HG02610 (cell line): ENCODE measurements around the gene NSDHL.

ENCODE experiments used
- ATAC-seq: cut with Tn5 transposase; IDR thresholded peaks from one replicate; pipeline ENCODE4 v1.9.1; 2021; ENCODE audit warnings: mild to moderate bottlenecking, moderate library complexity; ENCODE audit not compliant: unreplicated experiment

NSDHL gene

DNA sequence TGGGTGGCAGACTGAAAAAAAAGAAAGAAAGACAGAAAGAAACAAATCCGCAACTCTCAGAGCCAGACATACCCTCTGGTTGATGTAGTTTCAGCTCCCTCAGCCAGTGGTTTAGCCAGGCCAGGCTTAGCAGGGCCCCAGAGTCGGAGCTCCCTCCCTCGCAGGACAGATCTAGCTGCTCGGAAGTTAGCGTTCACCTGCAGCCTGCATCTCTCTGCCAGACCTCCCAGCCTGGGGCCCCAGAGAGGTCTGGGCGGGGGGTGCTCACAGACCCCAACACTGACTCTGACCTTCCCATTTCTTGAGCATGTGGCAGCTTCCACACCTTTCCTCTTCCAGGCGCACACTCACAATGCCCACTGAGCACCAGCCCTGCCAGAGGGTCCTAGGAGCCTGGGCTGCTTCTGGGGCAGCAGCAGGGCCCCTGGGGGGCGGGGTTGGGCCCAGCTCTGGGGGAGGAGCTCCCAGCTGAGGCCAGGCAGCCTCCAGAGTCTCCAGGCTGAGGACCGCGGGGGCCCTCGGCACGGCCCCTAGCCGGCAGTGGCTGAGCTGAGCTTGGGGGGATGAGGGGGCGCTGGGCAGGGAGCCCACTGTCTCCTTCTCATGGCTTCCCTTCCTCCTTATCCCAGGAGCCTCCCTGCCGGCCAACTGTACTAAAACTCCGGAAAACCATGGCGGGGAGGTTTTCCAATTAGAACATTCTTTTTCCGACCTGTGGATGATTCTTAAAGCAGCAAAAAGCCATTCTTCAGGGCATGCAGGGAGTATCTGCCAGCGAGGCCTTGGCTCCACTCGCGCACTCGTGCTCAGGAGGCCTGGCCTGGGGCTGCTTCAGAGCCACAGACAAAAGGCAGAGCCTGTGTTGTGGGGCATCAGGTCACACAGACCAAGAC, 62.4 kb downstream of the NSDHL start:
- ATAC-seq, result no peak

DNA sequence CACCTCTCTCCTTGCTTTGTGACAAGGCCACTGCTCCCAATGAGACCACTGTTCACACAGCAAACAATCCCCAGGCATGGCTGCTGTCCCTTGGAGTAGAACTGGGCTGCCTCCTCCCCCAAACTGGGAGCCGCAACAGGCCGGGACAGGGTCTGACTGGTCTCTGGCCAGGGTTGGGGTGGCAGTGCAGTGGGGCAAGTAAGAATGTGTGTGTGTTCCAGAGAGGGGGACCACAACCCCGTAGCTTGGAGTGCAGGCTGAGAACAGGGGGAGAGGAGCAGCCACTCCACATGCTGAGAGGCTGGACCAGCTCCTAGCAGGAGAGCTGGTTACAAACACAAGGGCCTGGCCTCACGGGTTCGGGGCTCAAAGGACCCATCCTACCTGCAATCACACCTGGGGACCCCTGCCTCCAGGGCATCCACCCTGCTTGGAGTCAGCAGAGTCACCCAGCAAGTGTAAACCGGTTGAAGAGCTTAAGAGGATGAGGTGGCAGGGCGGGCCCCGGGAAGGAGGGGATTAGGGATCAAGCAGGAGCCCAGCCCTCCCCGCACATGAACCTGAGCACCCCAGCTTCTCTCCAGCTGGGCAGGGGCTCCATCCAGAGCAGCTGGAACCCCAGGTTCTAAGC, 63.2 kb downstream of the NSDHL start:
- ATAC-seq, result no peak

DNA sequence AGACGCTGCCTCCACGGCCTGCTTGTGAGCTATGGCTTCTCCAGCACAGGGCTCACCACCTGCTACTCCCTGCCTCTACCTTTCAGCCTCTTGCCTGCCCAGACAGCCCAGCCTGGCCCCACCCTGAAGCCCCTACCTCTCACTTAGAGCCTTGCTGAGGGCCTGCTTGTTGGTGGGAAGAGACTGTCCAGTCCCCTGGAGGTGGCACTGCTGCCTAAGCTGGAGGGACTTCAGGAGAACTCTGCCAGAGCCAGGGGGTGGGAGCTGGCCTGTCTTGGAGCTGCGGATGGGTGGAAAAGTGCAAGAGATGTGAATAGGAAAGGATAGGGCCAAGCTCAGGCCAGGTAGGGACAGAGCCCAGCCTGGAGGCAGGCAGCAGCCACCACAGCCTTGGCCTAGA, 64.3 kb downstream of the NSDHL start:
- no peak for ATAC-seq

DNA sequence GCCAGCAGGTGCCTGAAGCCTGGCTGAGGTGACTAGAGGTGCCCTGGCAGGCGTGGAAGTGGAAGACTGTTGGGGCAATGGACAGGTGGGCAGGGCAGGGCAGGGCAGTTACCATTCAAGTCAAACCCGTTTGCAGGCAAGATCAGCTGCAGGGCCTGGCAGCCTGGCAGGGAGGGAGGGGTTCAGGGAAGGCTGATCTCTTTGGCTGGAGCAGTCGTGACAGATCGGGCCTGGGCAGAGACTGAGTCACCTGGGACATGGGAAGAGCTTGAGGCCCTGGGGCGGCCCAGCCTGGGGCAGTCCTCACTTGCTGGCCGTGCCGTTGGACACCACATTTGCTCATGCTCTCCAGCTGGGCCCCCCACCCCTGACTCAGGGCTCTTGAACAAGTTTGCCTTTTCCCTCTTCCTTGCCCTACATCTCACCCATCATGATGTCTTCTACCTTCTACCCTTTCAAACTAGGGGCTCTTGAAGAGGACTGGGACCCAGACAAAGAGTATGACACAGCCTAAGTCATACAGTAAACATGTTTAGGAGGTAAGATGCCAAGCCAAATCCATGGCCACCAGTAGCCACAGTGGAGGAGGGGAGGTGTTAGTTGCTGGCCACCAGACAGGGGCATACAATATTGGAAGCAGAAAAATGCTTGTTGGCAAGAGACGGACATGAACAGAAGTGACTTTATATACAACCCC, 65.0 kb downstream of the NSDHL start:
- no peak for ATAC-seq

DNA sequence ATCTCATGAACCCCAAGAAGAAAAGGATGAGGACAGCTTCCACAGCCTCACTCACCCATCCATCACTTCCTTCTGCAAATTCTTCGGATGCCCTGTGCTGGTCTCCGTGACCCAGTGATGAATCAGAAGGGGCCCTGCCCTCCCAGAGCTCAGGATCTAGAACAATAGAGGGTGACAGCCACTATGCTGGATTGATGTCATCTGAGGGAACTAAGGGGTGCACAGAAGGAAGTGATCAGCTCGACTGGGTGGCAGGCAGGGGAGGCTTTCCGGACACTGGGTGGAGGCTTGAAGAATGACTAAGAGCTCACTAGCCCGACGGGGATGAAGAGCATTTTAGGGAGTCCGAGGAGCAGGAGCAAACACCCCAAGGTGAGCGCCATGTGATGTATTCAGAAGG, 65.6 kb downstream of the NSDHL start:
- no peak for ATAC-seq

DNA sequence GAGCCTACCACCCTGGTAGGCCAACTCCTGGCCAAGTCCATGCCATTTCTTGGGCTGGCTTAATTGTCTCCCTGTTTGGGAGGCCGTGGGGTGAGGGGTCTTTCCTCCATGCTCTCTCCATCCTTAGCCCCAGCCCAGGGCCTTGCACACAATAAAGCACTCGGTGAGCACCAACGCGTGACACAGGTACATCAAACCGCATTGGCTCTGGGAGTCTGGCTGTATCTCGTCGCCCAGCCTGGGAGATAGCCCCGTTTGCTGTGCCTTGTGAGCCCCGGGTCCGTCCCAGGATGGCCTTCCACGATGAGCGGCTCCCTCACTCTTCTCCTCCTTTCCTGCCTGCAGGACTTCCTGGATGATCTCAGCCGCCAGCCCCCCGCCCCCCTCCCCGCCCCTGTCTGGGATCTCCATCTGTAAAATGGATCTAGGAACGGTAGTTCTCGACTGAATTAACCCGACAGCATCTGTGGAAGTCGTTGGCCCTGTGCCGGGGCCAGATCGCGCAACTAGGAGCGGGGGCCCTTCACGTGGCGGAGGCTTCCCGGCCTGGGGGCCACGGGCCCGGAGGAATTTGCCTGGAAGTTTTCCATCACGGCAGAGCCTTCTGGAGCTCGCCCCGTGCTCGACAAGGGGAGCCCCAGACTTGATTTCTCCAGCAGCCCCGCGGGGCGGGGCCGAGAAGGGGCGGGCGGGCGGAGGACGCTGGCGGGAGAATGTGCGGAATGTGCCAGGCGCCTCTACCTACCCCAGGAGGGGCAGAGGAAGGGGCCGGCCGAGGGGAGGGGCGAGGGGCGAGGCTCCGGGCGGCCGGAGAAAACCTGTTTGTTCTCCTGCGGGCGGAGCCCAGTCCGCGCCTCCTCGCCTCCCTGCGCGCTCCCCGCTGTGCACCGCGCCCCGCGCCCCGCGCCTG, 66.6 kb downstream of the NSDHL start, which contains the start of gene ZNF185:
ZNF185 (plus strand) TSS at position 846 of the 910 bp plus-strand sequence. CDS start 16,423 bp downstream, outside the sequence.
- ATAC-seq, result no peak

DNA sequence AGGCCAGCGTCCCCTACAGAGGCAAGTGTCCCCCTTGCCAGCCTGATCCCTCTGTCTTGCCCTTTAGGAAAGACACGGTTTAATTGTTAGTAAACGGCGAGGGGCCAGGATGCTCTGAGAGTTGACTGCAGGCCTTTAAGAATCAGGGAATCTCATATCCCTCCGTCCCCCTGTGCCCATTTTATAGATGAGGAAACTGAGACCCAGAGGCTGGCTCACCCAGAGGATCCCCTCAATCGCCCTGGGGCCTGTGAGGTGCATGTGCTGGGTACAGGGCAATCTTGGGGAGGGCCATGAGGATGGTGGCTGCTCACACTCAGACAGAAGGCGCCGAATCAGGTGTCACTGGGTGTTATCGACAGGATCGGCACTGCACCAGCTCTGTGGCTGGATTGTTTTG, 67.6 kb downstream of the NSDHL start:
- ATAC-seq, result no peak

DNA sequence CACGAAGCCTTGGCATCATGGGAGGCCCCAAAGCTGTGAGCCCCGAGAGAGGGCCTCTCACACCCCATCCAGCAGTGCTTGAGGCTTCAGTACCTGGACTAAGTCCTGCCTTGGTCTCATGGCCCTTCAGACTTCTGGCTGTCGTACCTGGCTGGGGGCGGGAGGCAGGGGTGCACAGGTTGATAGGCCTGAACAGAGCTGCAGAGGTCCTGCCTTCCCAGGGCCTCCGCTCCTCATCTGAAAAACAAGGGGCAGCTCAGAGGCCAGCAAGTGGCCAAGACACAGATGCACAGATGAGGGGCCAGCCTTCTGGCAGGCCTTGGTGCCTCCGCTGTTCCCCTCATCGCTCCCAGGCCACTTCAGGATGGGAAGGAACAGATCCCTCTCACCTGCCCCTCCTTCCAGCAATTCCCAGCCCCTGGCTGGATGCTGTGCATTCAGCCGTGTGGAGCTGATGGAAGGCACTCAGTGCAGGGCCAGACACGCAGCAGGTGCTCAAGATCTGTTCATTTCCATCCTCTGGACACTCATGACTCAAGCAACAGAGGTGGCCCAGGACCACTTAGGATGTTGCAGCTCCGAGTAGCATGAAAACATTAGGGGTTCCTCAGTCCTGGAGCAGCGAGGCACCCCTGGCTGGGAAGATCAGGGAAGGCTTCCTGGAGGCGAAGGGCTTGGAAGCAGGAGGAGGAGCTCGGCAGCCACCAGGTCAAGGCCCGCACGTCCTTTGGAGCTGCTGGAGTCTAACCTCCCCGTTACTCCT, 68.4 kb downstream of the NSDHL start:
- ATAC-seq, result no peak

DNA sequence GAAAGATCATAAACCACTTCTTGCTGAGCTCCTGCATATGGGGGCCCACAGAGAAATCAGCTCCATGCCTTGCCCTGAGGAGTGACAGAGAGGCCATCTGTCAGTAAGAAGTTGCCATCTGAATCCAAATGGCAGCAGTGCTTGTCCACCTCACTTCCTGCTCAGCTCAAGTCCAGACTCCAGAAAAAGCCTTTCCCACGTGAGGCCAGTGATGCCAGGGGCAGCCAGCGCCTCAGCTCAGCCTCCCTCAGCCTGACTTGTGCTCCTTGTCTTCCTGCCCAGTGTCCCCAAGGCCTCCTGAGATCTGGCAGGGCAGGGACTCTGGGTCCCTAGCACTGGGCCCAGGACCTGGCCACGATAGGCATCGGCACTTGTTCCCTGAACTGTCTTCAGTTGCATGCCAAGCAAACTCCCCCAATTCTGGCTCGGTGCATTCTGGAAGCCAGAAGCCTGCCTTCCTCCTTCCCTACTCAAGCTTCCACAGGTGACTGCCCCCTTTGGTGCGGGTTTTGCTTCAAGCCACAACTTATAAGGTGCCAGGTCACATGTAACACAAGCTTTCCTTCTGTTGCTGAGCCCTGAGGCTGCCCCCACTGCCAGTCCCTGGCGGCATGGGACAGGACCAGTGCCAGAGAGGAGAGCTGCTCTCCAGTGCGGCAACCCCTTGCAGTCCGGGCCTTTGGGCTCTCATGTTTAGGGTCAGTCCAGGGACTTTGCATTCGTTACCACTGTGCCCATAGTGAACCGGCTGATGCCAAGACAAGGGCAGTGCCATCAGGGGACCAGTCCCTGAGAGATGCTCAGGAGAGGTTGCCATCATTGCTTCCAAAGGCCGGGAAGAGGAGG, 69.2 kb downstream of the NSDHL start:
- no peak for ATAC-seq

DNA sequence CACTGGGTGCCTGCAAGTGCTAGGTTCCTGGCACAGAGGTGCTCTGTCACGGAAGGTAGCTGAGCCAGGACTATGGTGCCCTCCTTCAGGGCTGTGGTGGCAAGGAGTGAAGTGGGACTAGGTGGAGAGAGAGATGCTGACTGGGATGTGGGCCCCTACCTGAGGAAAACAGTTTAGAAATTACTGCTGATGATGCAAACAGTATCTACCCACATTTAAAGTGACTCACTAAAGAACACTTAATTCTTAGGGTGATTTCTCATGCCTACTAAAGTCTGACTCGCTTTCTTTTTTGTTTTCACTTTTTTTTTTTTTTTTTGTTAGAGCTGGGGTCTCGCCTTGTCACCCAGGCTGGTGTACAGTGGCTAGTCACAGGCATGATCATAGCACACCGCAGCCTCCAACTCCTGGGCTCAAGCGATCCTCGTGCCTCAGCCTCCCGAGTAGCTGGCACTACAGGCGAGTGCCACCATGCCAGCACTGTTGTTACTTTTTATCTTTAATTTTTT, 70.1 kb downstream of the NSDHL start:
- no peak for ATAC-seq

DNA sequence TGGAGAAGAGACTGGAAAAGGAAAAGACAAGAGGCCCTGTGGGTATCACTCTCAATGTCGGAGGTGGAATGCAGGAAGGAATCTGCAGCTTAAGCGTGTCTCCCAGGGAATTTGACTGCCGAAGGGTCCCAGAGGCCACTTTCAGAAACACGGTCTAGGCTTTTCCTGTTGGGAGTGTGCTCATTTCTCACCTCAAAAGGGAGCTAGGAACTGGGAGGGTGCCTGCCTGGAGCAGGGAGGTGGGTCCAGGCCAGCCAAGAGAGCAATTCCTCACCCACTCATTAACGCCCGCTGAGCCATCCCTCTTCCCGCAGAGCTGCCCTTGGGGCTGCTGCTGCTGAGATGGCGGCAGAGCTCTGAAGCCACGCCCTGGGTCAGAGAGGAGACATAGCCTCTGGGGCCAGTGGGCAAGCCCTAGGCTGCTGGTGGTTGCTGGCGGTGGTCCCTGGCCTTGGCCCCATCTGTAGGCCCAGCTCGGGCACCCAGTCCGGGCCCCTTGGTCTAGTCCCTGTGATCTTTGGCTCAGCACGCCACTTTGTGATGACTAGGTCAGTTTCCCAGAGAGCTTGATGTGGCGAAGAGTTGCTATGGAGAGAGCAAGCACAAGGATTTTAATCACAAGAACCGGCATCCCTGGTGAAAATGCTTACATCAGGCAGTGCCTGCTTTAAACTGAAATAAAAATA, 71.1 kb downstream of the NSDHL start:
- ATAC-seq, result no peak

DNA sequence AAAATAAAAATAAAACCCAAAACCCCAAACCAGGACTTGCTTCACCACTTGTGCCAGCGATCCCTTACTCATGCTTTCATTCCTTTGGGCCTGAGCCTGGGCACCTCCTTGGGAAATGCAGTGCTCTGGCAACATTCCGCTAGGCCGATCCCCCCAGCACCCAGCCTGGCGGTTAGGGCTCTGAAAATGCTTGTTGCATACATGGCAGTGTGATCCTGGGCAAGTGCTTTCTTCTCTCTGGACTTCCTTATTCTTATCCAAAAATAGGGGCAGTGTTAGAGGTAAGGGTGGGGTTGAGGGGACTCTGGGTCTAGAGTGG, 71.6 kb downstream of the NSDHL start:
- no peak for ATAC-seq

DNA sequence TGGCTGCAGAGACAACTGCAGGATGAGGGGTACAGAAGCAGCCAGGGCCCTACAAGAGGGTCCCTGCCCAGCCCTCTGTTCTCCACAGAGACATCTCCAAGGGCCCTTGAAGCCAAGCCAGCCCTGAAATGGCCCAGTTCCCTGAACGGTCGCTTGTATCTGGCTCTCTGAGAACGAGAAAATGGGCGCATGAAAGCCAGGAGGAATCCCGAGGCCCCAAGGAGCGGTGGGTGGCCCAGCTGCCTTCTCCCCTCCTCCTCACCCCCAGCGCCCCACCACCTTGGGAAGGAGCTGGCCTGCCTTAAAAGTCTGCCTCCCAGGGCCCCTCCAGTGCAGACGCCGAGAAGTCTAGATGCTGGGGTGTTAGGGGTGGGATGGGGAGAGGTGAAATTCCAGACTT, 72.7 kb downstream of the NSDHL start:
- no peak for ATAC-seq

DNA sequence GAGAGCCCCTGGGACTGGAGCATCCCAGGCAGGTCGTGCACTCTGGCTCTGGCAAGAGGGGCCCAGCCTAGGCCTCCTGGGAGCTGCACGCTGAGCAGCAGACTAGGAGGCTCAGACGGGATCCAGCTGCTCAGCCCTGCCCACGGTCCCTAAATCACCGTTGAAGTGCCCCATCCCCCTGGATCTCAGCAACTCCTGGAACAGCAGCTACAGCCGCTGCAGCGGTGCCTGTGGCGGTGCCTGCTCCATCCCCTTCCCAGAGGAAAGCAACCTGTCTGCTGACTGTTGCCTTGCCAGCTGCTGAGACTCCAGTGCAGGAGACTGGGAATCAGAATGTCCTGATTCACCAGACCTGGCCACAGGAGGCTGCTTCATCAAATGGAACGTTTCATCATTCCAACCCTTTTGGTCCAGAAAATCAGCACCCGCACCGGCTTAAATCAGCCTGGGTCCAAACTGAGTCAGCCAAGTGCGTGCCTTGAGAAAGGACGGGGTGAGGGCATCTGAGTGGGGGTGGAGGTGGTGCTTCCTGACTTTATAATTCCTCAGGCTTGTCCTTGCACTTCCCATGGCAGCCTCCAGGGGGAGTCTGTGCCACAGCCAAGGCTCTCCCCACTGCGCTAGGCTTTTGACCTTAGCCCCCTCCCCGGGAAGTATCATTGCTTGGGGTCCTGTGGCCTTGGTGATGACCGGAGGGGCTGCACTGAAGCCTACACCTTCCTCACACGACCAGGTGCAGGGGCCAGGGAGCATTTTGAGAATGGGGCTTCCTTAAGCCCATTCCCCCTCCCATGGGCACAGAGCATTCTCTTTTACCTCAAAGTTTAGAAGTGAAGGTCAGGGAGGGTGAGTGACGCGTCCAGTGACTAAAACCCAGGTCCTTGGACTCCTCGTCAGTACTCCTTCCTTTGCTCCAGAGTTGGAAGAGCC, 73.6 kb downstream of the NSDHL start:
- no peak for ATAC-seq

DNA sequence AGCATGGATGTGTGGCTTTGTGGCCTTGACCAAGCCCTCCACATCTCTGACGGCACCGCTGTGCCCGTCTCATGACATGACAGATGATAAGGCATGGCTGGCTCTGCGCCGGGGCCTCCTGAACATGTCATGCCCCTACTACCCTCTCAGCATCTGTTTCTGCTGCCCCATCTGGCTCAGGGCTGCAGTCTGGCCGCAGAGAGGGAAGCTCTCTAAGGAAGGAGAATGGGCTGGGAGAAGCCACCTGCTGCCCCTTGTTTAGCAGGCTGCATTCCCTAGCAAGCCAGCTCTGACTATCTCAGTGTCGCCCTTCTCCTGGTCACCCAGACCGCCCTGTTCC, 74.2 kb downstream of the NSDHL start:
- ATAC-seq, result no peak

DNA sequence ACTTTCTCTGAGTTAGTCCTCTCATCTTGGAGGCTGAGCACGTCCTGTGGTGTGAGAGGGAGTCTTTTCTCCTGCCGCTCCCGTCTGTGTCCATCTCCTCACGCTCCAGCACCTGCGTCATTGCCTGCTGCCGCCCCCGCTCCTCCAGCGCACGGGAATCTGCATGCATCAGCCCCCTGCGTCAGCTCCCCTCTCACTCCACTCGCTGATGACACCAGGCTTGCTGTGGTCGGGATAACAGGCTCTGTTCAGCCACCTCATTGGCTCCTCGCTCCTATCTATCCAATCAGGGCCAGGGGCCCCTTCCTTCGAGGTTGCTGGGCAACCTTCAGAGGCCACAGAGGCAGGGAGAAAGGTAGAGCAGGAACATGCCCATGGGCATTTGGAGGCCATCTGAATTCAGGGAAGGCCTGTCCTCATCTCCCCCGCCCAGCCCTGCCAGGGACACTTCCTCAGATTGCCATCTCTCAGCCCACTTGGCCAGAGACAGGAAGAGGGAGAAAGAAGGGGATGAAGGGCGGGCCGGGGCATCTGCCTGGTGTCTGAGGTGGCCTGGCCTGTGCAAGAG, 76.3 kb downstream of the NSDHL start:
- no peak for ATAC-seq

DNA sequence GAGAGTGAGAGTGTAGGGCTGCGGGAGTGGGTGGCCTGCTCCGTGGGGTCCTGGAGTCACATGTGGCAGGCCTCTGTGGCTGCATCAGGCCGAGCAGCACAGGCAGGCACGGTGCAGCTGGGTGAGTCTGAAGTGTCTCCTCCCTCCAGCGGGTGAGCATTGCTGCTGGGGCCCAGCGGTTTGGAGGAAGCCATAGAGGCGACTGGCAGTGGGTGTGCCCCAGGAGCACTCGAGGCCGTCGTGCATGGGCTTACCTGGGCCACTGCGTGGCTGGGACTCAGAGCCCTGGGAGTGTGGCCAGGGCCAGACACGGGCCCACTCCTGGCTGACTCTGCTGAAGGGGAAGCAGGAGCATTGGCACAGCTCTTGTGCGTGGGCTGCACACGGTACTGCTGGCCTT, 77.6 kb downstream of the NSDHL start:
- ATAC-seq, result no peak
